Smooth muscle cell of the brain vasculature (primary cell): ENCODE results near the gene ADCY4.

Source experiments
- DNase-seq: peaks from one replicate; pipeline ENCODE4 v3.0.0-alpha.2; 2012; ENCODE audit warnings: low read depth, low spot score

The ADCY4 gene

GRCh38 chr14:24298892-24299254 lies 36.0 kb downstream of the ADCY4 start:
- DNase-seq: no peak

GRCh38 chr14:24297190-24297964 lies 37.5 kb downstream of the ADCY4 start:
- DNase-seq: no peak

GRCh38 chr14:24296341-24297157 lies 38.3 kb downstream of the ADCY4 start:
- DNase-seq: peak; percentile 61

DNA sequence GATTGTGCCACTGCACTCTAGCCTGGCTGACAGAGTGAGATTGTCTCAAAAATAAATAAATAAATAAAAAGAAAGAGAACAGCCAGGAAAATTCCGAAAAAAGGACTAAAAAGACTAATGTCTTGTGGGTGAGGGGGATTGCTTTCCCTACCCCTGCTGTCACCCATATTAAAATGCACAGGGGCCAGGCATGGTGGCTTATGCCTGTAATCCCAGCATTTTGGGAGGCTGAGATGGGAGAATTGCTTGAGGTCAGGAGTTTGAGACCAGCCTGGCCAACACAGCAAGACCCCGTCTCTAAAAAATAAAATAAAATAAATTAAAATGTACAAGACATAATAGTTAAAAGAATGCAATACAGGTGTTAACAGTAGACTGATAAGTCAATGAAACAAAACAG lies 41.3 kb downstream of the ADCY4 start:
- no peak for DNase-seq

DNA sequence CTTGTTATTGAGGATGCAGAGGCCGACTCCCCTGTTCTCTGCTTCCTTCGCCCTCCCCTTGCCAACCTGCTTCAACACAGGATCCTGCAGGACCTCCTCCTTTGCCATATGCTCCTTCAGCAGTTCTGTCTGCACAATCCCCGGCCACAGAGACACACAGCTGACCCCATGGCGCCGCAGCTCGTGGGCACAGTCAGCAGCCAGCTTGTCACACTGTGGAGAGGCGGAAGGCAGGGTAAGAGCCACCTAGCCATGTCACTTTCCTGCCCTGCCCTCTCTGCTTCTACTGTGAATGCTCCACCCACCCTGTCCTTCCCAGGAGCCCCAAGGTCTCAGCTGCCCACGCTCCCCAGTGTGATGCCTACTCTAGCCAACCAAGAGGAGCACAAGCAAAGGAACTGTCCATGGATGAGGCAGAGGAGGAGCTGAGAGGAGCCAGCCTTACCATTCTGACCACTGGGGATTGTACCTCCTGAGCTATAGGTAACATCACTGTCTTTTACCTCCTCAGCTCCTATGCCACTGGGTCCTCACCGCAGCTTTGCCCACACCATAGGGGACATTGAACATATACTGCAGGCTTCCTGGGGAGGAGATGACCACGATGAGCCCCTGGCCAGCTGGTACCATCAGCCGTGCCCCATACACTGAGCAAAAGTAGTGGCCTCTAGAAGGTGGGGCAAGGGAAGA lies 42.6 kb downstream of the ADCY4 start:
- no peak for DNase-seq

- DNase-seq: no peak
Observed at GRCh38 chr14:24291446-24292117, 43.3 kb downstream of the ADCY4 start.

- no peak for DNase-seq
Observed at GRCh38 chr14:24290746-24291145, 44.1 kb downstream of the ADCY4 start.

DNA sequence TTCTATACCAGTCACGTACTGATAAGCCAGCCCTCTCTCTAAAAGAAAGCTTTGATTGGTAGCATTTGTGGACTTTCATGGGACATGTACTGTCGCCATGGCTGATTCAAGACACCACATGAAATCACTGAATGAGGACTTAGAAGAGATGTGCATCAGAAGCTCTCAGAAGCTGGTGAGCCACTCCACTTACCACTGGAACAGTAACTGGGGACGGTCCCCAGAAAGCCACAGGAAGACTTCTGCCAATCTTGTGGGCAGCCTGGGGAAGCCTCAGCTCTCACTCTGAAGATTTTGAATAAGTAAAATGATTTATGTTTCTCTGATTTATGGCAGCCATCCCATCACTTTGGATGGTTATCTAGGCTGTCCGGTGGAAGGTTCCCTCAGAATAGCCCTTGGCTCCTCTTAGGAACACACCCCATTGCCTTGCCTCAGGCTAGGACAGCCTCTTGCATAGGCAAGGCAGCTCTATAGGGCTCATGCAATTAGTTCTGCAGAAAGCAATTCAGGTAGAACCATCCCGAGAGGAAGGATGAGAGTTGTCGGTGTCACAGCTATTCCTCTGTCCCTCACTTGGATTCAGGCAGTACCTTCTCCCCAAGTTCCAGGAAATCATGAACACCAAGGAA lies 45.1 kb downstream of the ADCY4 start:
- DNase-seq: no peak

- no peak for DNase-seq
Observed at GRCh38 chr14:24286996-24287395, 47.9 kb downstream of the ADCY4 start.

DNA sequence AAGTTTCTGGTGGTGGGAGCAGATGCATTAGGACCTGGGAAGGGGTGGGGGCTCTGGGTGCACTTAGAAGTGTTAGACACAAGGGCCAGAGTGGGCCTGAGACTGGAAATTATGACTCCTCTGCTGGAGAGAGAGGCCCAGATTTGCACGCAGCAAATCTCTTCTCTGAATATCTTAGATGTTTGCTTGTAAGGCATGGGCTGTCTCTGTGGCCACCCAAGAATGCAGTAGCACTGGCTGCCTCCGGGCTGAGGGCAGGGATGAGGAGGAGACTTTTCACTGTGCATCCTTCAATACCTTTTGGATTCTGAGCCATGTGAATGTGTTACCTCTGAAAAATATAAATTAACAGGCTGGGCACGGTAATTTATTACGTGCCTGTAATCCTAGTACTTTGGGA lies 49.5 kb downstream of the ADCY4 start:
- DNase-seq: no peak

DNA sequence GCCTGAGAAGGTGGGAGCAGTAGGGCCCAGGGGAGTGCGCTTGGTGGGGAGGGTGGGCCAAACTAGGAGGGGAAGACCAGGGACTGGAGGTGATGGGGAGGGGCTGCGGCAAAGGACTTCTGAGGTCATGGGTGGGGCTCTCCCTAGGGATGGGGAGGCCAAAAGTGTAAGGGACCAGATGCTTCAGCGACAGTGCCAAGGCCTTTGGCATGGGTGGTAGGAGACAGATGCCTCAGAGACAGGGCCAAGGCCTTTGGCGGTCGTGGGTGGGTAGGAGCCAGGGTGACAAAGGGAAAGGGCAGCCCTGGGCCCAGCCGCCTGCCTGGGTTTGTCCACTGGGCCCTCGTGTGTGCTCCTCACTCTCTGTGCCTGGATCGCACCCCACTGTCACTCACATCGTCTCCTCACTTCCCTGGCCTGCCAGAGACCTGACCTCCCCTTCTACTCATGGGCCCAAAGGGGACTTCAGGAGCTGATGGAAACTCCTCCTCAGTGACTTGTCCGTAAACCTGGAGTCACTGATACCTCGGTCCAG lies 50.3 kb downstream of the ADCY4 start:
- DNase-seq: no peak

- no peak for DNase-seq
Observed at GRCh38 chr14:24283796-24284460, 50.9 kb downstream of the ADCY4 start.

GRCh38 chr14:24282736-24283135 lies 52.1 kb downstream of the ADCY4 start:
- no peak for DNase-seq

- DNase-seq: no peak
Observed at GRCh38 chr14:24281636-24282035, 53.2 kb downstream of the ADCY4 start.

GRCh38 chr14:24280797-24281460 lies 53.9 kb downstream of the ADCY4 start:
- no peak for DNase-seq

DNA sequence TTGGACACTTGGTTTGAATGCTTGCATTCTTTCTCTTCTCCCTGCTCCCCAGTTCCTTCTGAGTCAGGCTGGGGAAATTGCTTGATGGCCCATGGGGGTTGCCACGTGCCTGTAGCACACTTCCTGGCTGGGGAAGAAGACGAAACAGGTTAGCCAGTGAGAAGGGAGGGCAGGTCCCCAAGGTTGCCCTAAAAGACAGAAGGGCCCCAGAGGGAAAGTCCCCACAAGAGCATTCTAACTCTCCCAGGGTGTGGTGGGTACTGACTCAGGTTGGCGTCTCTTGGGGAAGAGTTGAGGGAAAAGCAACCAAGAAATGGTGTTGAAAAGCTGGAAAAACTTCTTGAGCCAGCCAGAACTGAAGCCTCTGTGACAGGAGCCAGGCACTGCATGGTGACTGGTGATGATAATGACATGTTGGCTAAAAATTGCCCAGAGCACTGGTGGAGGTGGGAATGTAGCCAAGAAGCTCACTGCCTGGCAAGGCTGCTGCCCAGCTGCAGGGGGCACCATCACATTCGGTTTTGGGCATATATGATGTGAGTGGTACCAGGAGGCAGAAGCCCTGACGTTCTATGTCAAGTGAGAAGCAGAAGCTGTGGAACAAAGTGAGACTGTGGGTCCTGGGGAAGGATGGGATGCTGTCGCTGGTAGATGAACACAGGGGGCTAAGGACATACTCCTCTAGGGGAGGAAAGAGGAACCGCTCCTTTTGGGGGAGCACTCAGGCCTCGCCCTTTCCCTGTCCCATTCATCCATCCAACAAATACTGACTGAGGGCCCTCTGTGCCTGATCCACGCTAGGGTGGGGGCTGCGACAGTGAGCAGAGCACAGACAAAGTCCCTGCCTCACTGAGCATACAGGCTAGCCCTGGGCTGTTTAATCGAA lies 55.3 kb downstream of the ADCY4 start:
- DNase-seq: no peak

DNA sequence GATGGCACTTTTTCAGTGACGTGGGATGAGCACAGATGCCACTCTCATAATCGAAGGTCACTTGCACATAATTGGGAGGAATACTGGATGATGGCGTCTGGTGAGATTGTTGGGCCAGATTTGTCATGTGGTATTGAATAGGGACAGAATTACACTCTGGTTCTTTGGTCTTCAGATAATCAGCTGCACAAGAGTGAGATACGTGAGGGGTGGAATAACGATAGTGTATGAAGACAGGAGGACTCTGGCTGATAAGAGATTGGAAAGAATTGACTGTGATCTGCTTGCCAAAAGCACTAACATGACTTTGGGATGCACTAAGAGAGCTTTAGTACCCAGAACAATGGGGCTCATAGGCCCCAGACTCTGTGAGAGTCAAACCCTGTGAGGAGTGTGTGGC lies 56.4 kb downstream of the ADCY4 start:
- no peak for DNase-seq

DNA sequence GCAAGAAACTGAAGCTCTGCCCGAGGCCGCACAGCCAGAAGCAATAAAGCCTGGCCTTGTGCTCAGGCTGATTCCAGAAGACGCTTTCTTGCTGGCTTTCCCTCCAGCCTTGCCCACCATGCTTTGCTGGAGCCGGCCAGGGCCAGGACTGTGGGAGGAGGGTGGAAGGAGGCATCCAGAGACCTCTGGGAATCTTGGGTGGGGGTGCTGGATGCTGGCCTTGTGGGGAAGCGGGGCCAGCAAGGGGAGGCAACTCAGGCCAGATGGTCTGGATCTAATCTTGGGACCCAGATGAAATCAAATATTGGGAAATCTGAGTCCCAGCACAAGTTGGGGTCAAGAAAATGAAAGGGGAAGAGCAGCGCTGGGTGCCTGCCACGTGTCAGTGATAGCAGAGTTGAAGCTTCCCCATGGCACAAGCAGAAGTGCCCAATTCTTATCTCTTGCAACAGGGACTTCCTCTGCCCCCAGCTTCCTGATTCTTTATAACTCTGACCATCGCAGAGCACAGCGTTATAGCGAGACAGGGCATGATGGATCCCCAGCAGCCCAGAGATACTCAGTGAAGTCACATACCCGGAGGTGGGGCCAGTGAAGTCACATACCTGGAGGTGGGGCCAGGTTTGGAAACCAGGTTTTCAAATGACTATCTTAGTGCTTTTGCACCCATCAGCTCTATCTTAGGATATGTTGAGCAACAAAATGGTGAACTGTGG lies 57.1 kb downstream of the ADCY4 start:
- DNase-seq: no peak
